ENCODE measurements around the gene DLGAP1.
A peak's percentile ranks its signal among the peaks of the same experiment; 100 is the strongest.

Gene DLGAP1

GRCh38 chr18:3452750-3453539 lies 1002.2 kb downstream of the DLGAP1 start:
- DNase-seq = no peak

GRCh38 chr18:3451989-3452749 lies 1002.9 kb downstream of the DLGAP1 start:
- peak; percentile 47 for DNase-seq

DNA sequence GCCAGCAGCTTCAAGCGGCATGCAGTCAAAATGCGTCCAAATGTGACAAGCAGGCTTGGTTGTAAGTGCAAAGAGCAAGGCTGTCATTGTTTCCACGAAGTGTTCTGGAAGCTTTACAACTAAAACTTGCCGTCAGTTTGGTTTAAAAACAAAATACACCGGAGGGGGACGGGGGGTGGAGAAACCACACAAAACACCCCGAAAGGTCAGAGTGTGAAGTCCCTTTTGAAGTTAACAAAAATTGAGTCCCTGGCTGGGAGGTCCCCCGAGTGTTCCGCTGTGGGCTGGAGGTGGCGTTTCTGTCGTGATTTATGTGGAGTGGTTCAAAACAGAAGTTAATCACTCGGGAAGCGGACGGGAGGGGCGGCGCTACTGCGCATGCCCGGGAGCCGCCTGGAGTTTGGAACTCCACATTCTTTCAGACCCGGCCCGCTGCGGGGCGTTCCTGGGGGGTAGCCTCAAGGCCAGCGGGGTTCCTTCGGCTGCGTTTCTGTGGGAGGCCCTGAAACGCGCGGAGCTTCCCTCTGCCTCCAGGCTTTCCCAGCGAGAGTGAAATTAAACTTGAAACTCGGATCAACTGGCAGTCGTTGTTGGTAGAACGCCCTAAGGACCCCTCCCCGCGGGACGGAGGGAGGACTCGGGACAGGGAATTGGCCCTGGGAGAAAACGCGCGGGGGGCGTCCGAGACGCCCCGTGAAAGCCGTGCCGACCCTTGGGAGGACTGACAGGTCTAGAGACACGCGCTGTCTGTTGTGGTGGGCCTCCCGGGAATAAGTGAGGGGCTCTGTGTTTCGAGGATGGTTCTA lies 1003.7 kb downstream of the DLGAP1 start:
- DNase-seq = peak; percentile 90

DNA sequence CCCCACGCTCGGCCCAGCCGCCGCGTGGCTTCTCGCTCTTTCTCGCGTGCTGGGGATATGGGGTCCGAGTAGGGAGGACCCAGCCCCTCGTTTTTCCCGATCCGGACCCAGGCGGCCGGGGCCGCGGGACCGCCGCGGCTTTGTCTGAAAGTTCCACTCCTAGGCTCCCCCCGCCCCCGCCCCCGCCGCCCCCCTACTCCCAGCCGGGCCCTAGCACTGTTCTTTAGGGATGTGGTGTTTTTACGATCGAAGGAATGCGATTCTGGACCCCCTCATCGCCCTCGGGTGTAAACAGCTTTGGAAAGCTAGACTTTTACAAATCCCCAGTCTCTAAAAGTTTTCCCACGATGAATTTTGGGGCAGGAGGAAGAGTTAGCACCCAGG lies 1004.3 kb downstream of the DLGAP1 start:
- no peak for DNase-seq

DNA sequence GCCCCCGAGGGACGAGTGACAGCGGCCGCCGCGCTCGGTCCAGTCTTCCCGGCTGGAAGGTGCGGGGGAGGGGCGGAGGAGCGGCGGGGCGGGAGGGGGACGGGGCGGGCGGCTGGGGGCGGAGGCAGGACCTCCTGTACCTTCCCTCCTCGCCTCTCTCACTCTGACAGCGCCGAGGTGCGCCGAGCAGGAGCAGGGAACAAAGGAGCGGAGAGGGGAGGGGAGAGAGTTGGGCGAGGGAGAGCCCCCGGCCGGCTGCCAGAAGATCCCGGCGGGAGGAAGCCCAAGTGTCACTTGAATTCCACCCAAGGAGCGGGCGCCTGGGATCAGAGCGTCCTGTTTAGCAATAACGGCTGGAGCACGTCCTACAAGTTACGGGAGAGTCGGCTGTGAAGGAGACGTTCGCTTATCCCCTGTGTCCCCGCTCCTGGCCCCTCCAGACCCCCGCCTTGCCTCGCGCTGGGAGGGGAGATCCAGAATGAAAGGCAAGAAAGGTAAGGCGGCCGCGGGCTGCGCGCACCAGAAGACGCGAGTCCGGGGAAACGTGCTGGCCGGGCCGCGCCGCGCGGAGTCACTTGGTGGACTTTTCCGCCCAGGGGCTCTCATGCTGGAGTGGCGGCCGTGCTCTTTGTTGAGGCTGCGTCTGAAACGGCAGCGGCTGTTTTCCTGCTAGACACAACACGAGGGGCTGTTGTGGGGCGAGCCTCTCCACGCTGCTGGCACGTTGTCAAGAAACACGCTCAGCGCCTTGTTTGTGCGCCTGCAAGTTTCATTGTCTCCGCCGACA lies 1004.9 kb downstream of the DLGAP1 start, which contains the start of gene TGIF1:
TSS of gene TGIF1 (plus strand) at position 161 of the 787 bp plus-strand sequence. CDS start at position 479, 318 bp downstream.
- DNase-seq = peak; percentile 90

DNA sequence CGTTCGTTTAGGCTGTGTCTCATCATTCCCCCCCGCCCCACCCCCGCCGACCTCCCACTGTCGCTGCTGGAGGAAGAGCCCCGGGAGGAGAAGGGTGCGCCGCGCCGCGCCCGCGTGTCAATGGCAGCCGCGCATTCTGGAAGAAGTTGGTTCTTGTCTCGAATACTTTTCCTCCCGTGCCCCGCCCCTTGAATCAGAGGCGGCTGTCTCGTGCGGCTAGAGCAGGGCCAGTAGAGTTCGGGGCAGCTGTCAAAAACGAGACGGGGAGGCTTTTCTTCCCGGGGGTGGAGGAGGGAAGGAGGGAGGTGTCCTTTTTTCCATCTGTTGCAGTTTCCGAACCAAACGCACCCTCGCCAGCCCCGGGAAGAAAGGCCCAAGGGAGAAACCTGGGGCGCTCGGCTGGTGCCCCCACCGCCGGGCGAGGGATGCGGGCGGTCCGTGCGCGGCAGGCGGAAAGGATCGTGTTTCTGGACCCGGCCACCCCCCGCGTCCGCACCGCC lies 1005.5 kb downstream of the DLGAP1 start:
- peak; percentile 87 for DNase-seq

DNA sequence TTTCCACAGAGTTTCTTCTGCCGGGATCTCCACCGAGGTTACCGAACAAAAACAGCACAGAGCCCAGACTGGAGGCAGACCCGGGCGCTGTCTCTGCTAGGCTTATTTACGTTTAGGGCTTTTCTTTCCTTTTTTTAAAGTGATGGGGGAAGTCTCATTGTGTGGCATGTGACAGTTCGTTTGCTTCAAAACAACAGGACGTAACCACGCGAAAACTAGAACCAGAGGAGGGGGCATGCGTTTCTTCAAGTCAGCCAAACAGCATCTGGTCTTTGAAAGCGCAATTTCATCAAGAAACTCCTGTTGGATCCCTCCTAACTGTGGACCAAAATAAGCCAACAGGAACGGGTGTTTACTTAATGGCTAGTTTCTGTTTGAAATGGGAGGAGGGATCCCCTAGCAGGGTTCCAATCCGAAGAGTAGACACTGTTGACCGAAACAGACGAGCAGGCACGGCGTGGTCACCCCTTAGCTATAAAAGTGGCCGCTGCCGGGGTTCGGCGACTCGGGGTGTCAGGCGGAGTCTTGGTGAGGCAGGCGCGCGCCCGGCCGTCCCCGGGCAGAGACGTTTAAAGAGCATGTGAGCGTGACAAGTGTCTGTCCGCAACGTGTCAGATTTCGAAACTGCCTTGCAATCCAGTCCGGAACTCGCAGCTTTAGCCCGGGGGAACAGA lies 1006.1 kb downstream of the DLGAP1 start:
- DNase-seq = peak; percentile 73

GRCh38 chr18:3447895-3448837 lies 1006.9 kb downstream of the DLGAP1 start:
- peak; percentile 99 for DNase-seq

DNA sequence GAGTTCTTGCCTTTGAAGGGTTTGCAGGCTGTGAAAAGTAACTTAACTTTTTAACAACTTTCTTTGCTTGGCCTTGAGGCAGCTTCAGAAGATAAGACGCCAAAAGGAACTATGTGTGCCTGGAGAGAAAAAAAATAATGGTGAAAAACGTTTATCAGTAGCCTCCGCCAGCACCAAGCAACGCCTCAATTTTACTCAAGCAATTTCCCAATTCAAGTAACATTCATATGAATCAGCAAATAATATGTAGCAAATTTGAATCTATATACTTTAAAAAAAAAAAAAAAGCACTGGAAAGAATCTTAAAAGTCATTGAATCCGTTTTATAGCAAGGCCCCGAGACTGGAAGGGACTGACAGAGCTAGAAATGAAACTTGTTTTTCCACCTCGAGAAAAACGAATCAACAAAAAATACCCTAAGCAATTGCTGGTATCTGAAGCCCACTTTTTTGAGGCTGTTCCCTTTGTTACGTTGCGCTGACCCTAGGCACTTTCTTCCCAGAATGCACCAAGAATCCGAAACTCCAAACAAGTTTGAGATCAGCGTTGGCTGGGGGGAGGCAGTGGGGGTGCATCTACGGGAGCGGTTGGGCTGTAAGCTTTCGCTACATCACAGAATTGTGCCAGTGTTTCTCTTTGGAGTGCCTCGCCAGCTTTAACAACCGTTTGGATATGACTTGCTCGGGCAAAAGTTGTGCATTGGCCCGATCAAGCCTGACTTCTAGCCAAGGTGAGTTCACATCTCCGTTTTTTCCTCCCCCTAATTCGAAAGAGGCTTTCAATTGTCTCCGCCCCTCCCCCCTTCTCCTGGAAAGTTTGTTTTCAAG lies 1007.8 kb downstream of the DLGAP1 start:
- no peak for DNase-seq

Data from NCI-H82 (cell line).